LNCaP clone FGC (cell line): ENCODE data around the gene CCN2.

Experiments used
- DNase-seq: peaks from one replicate; pipeline ENCODE4 v3.0.0-alpha.2; 2011; ENCODE audit warnings: low read depth
- H3K4me3 ChIP-seq: 2 replicates; pipeline ENCODE4 v1.5.1; 2011; ENCODE audit warnings: mild to moderate bottlenecking, low read depth, low read length, control low read depth
- CTCF ChIP-seq: IDR thresholded peaks from 2 replicates; pipeline ENCODE4 v1.5.1; 2012; ENCODE audit warnings: mild to moderate bottlenecking; ENCODE audit not compliant: control insufficient read depth, insufficient read depth; ENCODE audit errors: extremely low read depth

The CCN2 gene

GRCh38 chr6:131929264-131929663 is 21.9 kb downstream of the CCN2 start:
- no peak for TF ChIP-seq CTCF
- H3K4me3 ChIP-seq, result no peak overlapping the region
- no peak for DNase-seq

- TF ChIP-seq CTCF, result peak; percentile 71
- no peak for DNase-seq
- H3K4me3 ChIP-seq, result no peak overlapping the region
Observed at GRCh38 chr6:131924881-131925474, 26.2 kb downstream of the CCN2 start.

- no peak overlapping the region for H3K4me3 ChIP-seq
- peak; percentile 56 for DNase-seq
- TF ChIP-seq CTCF, result peak; percentile 66
Observed at GRCh38 chr6:131923356-131923755, 27.8 kb downstream of the CCN2 start.

GRCh38 chr6:131920656-131921055 is 30.5 kb downstream of the CCN2 start:
- no peak for TF ChIP-seq CTCF
- no peak overlapping the region for H3K4me3 ChIP-seq
- no peak for DNase-seq

- TF ChIP-seq CTCF, result no peak
Observed at GRCh38 chr6:131918650-131919355, 32.4 kb downstream of the CCN2 start.

GRCh38 chr6:131917763-131918649 is 33.2 kb downstream of the CCN2 start:
- TF ChIP-seq CTCF, result no peak
- DNase-seq, result no peak
- no peak overlapping the region for H3K4me3 ChIP-seq

More at GRCh38 chr6:131918650-131919355, 32.4 kb downstream of the CCN2 start:
- no peak overlapping the region for H3K4me3 ChIP-seq
- DNase-seq, result no peak
